SK-N-SH treated with all-trans-retinoic acid at 6 μM for 48 hours (cell line): ENCODE data around the gene ERP29.
"Not testable (repeated sequence)": the region's sequence is repeated elsewhere in the genome, so short reads cannot be mapped to it uniquely, and the experiment has no call there.

Experiments used
- ATAC-seq: fragments of 200-7000 bp; cut with Tn5 transposase; 3 replicates; pipeline ENCODE4 v1.9.1; 2020; ENCODE audit warnings: mild to moderate bottlenecking, moderate library complexity
- ARNTL ChIP-seq: fragments of 450-650 bp; formaldehyde crosslinking; IDR thresholded peaks from 2 replicates; pipeline ENCODE4 v1.5.0; 2020; ENCODE audit warnings: low read depth, mild to moderate bottlenecking, moderate library complexity, borderline replicate concordance
- CSDC2 ChIP-seq: fragments of 250-450 bp; sonication (Bioruptor Pico); IDR thresholded peaks from 2 replicates; pipeline ENCODE4 v1.5.0; 2020; ENCODE audit warnings: mild to moderate bottlenecking, moderate library complexity
- CSRNP3 ChIP-seq: fragments of 250-450 bp; sonication (Bioruptor Pico); IDR thresholded peaks from 2 replicates; pipeline ENCODE4 v1.5.1; 2021; ENCODE audit warnings: mild to moderate bottlenecking, moderate library complexity
- ESRRG ChIP-seq: fragments of 250-450 bp; sonication (Bioruptor Pico); IDR thresholded peaks from 2 replicates; pipeline ENCODE4 v1.6.1; 2021; ENCODE audit warnings: mild to moderate bottlenecking
- GLIS3 ChIP-seq: fragments of 250-450 bp; sonication (Bioruptor Pico); IDR thresholded peaks from 2 replicates; pipeline ENCODE4 v1.5.0; 2020; ENCODE audit warnings: mild to moderate bottlenecking, moderate library complexity
- ISL1 ChIP-seq: fragments of 250-450 bp; sonication (Bioruptor Pico); IDR thresholded peaks from 2 replicates; pipeline ENCODE4 v2.1.2; 2022; ENCODE audit warnings: mild to moderate bottlenecking, moderate library complexity
- OSR1 ChIP-seq: fragments of 250-450 bp; sonication (Bioruptor Pico); IDR thresholded peaks from 2 replicates; pipeline ENCODE4 v1.8.0; 2022; ENCODE audit warnings: moderate library complexity, mild to moderate bottlenecking, inconsistent platforms
- POU6F1 ChIP-seq: fragments of 250-450 bp; sonication (Bioruptor Pico); IDR thresholded peaks from 2 replicates; pipeline ENCODE4 v1.8.0; 2021; ENCODE audit warnings: low read depth, mild to moderate bottlenecking, moderate library complexity, borderline replicate concordance
- PPARA ChIP-seq: fragments of 250-450 bp; sonication (Bioruptor Pico); IDR thresholded peaks from 2 replicates; pipeline ENCODE4 v1.5.0; 2020; ENCODE audit warnings: mild to moderate bottlenecking, borderline replicate concordance
- TCF4 ChIP-seq: fragments of 250-450 bp; sonication (Bioruptor Pico); IDR thresholded peaks from 2 replicates; pipeline ENCODE4 v1.8.0; 2021; ENCODE audit warnings: mild to moderate bottlenecking, moderate library complexity, borderline replicate concordance
- TOX ChIP-seq: fragments of 250-450 bp; sonication (Bioruptor Pico); IDR thresholded peaks from 2 replicates; pipeline ENCODE4 v1.8.0; 2021; ENCODE audit warnings: mild to moderate bottlenecking, moderate library complexity, borderline replicate concordance
- TSHZ2 ChIP-seq: fragments of 250-450 bp; sonication (Bioruptor Pico); IDR thresholded peaks from 2 replicates; pipeline ENCODE4 v1.5.0; 2020; ENCODE audit warnings: mild to moderate bottlenecking, moderate library complexity
- ZC3H10 ChIP-seq: fragments of 250-450 bp; sonication (Bioruptor Pico); IDR thresholded peaks from 2 replicates; pipeline ENCODE4 v1.5.1; 2021; ENCODE audit warnings: mild to moderate bottlenecking, moderate library complexity
- ZFP3 ChIP-seq: fragments of 250-450 bp; sonication (Bioruptor Pico); IDR thresholded peaks from 2 replicates; pipeline ENCODE4 v1.5.0; 2020; ENCODE audit warnings: mild to moderate bottlenecking, moderate library complexity
- ZFP30 ChIP-seq: fragments of 450-650 bp; formaldehyde crosslinking; IDR thresholded peaks from 2 replicates; pipeline ENCODE4 v1.5.0; 2022; ENCODE audit warnings: mild to moderate bottlenecking, moderate library complexity
- ZNF565 ChIP-seq: fragments of 450-650 bp; formaldehyde crosslinking; conservative IDR thresholded peaks from 2 replicates; pipeline ENCODE4 v1.5.0; 2020; ENCODE audit warnings: low read depth, mild to moderate bottlenecking, moderate library complexity
- ZNF8 ChIP-seq: fragments of 450-650 bp; formaldehyde crosslinking; IDR thresholded peaks from 2 replicates; pipeline ENCODE4 v1.5.0; 2020; ENCODE audit warnings: mild to moderate bottlenecking, moderate library complexity
- TF ChIP-seq, protein P1 (sequence below): fragments of 250-450 bp; sonication (Bioruptor Pico); IDR thresholded peaks from 2 replicates; pipeline ENCODE4 v1.5.1; 2020; ENCODE audit warnings: low read depth, mild to moderate bottlenecking, moderate library complexity

Gene ERP29

DNA sequence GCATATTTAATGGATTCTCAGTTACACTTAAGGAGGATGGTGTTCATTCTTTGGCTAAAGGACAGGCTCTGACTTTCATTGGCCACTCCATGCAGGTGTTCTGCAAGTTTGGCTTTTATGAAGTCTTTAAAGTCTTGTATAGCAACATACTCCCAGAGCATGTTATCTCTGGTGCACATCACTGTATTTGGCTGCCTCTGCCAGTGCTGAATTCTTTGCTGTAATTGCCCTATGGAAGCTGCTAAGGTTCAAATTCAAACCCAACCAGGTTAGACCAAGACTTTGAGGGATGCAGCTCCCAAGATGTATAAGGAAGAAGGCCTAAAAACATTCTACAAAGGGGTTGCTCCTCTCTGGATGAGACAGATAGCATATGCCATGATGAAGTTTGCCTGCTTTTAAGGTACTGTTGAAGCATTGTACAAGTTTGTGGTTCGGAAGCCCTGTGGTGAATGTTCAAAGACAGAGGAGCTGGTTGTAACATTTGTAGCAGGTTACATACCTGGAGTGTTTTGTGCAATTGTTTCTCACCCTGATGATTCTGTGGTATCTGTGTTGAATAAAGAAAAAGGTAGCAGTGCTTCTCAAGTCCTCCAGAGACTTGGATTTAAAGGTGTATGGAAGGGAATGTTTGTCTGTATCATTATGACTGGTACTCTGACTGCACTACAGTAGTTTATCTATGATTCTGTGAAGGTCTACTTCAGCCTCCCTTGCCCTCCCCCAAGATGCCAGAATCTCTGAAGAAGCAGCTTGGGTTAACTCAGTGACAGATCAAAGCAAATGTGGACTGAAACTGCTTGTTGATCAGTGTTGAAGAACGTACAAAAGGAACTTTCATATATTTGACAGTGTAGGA, 19.7 kb upstream of the ERP29 start:
- TF ChIP-seq ARNTL (CRISPR knock-in tag) (no peak), PPARA (CRISPR knock-in tag) (no peak), GLIS3 (no peak), ZFP3 (no peak), TCF4 (CRISPR knock-in tag) (no peak)
- no peak for ATAC-seq

- not testable (repeated sequence) for ATAC-seq
Measured at GRCh38 chr12:111994211-111995111, 18.8 kb upstream of the ERP29 start.

DNA sequence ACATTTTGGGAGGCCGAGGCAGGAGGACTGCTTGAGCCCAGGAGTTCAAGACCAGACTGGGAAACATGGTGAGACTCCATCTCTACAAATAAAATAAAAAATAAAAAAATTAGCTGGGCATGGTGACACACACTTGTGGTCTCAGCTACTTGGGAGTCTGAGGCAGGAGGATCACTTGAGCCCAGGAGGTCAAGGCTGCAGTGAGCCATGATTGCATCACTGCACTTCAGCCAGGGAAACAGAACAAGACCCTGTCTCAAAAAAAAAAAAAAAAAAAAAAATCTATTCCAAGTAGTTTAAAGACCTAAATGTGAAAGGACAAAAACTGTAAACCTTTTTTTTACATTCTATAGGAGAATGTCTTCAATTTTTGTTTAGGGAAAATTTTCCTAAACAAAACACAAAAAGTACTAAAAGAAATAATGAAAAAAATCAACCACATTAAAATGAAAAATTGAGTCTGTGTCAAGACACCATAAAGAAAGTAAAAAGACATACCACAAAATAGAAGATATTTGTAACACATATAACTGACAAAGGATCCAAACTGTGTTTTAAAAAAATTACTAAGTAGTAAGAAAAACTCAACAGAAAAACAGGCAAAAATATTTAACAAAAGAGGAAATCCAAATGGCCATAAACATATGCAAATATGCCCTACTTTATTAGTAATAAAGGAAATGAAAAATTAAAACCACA, 17.3 kb upstream of the ERP29 start:
- ATAC-seq = no peak
- peak; percentile 91 for TF ChIP-seq ZNF8
- TF ChIP-seq TSHZ2 (CRISPR knock-in tag) = no peak

DNA sequence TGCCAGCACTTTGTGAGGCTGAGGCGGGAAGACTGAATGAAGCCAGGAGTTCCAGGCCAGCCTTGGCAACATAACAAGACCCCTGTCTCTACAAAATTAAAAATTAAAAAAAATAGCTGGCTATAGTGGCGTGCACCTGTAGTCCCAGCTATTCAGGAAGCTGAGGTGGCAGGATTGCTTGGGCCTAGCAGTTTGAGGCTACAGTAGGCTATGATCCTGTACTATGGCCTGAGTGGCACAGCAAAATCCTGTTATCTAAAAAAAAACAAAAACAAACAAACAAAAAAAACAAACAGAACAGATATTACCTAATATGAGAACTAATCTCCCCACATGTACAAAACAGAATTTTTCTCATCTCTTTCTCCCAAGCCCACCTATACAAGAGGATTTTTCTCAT, 15.9 kb upstream of the ERP29 start:
- ATAC-seq = no peak

GRCh38 chr12:111998015-111998414, 15.2 kb upstream of the ERP29 start:
- ATAC-seq = no peak
- TF ChIP-seq POU6F1 (CRISPR knock-in tag) = no peak
- TF ChIP-seq PPARA (CRISPR knock-in tag) = no peak
- no peak for TF ChIP-seq TCF4 (CRISPR knock-in tag)
- TF ChIP-seq GLIS3 = no peak
- TF ChIP-seq CSRNP3 (CRISPR knock-in tag) = no peak
- no peak for TF ChIP-seq ISL1 (CRISPR knock-in tag)
- no peak for TF ChIP-seq ZFP30
- no peak for TF ChIP-seq ARNTL (CRISPR knock-in tag)
- no peak for TF ChIP-seq OSR1 (CRISPR knock-in tag)
- no peak for TF ChIP-seq CSDC2 (CRISPR knock-in tag)
- no peak for TF ChIP-seq ZC3H10 (CRISPR knock-in tag)
- TF ChIP-seq ZFP3 = no peak
- TF ChIP-seq, protein P1, sequence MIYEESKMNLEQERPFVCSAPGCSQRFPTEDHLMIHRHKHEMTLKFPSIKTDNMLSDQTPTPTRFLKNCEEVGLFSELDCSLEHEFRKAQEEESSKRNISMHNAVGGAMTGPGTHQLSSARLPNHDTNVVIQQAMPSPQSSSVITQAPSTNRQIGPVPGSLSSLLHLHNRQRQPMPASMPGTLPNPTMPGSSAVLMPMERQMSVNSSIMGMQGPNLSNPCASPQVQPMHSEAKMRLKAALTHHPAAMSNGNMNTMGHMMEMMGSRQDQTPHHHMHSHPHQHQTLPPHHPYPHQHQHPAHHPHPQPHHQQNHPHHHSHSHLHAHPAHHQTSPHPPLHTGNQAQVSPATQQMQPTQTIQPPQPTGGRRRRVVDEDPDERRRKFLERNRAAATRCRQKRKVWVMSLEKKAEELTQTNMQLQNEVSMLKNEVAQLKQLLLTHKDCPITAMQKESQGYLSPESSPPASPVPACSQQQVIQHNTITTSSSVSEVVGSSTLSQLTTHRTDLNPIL (CRISPR knock-in tag) = no peak
- TF ChIP-seq TOX (CRISPR knock-in tag) = no peak
- no peak for TF ChIP-seq ZNF565 (CRISPR knock-in tag)

More for the DNA sequence above, 15.9 kb upstream of the ERP29 start:
- TF ChIP-seq ESRRG (CRISPR knock-in tag) = no peak

GRCh38 chr12:111999129-111999528, 14.1 kb upstream of the ERP29 start:
- not testable (repeated sequence) for ATAC-seq
